AG09319 (cell line): ENCODE results near the gene NUDT22.

Source experiments
- DNase-seq: peaks from one replicate; pipeline ENCODE4 v3.0.0-alpha.2; 2010; ENCODE audit warnings: low read depth; ENCODE audit errors: extremely low read depth
- CTCF ChIP-seq: IDR thresholded peaks from 2 replicates; pipeline ENCODE4 v1.5.1; 2011; ENCODE audit warnings: low read depth, mild to moderate bottlenecking, inconsistent platforms, low read length, moderate library complexity

Gene NUDT22

GRCh38 chr11:64183890-64184289 lies 42.2 kb upstream of the NUDT22 start:
- no peak for DNase-seq
- no peak for TF ChIP-seq CTCF

DNA sequence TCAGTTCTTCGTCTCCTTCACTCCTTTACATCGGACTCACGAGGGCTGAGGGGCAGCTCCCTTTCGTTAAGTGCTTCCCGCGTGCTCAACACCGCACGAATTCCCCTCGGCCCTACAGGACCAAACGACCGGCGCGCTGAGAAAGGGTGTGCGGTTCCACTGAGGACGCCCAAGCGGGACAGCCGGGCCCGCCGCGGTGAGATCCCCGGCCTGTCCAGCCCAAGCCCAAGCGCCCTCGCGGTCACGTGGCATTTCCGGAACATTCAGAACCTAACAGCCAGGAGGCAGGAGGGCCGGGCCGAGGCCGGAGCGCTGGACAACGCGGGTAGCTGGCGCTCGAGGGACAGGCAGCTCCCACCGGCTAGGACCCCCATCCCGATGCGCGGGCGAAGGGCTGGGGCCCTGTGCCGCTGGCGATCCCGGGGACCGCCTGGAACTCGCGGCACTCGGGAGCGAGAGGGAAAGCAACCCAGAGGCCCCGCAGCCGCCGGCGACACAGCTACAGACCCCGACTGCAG lies 40.8 kb upstream of the NUDT22 start:
- TF ChIP-seq CTCF, result peak; percentile 41
- DNase-seq, result peak; percentile 66

DNA sequence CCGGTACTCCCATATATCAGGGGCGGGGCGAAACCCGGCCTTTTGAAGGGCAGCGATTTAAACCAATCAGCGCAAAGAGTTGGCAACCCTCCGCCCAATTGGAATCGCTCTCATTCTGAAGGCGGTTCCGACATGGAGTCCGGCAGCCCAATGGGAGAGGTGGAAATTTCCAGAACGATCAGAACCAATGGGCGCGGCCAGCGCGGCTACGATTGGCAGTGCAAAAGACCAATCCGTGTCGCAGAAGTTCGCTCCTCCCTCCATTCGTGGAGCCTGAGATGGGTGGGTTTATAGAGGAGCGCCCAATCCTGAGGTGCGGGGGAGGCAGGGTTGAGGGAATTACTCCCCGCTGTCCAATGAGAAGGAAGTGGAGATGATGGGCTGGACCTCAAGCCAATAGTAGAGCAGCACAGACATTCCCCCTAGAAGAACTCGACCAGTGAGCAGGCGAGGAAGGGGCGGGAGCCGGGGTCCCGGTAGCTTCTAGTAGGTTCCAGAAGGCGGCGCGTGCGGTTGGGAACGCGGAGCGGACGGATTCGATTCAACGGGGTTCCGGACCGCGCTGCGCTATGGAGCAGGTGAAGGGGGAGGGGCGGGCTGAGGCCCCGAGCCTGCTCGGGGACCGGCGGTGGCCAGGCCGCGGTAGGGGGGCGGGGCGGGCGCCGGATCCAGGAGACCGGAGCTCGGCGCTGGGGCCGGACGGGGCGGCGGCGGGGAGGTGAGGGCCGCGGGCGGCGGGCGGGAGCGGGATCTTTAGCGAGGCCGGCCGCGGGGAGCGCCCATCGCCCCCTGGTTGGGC lies 40.2 kb upstream of the NUDT22 start, which contains the start of gene STIP1:
Gene STIP1 (plus strand): TSS at position 479 of the 799 bp plus-strand sequence. CDS start 91 bp downstream, at position 570.
- TF ChIP-seq CTCF, result peak; percentile 49
- peak; percentile 100 for DNase-seq

DNA sequence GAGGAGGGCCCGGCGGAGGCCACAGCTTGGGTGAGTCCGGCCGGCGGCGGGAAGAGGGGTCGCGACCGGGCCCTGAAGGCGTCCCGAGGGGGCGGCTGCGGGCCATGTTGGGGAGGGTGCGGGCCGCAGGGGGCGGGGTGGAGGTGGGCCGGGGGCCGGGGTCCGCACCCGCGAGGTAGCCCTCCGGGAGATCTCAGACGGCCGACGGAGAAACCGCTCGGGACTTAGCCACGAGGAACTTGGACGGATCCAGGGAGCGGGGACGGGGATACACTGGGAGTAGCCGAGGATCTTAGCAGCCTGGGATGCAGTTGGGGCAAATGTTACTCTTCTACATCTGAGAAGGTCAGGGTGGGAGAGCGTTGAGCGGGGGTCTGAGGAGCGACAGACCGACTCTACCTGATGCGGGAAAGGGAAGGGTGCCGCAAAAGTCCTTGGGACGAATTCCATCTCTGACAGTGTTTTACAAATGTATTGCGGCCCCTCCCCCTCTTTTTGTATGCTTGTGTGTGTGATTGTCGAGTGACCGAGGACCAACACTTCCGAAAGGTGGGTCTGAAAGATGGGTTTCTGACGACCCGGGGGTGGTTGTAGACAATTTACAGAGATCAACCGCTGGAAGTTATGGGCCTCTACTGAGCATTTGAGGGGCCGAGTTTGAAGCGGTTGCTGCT lies 39.4 kb upstream of the NUDT22 start:
- DNase-seq, result no peak

GRCh38 chr11:64192434-64192833 lies 33.6 kb upstream of the NUDT22 start:
- no peak for DNase-seq
- TF ChIP-seq CTCF, result no peak

More for the DNA sequence above, 39.4 kb upstream of the NUDT22 start:
- TF ChIP-seq CTCF, result no peak

DNA sequence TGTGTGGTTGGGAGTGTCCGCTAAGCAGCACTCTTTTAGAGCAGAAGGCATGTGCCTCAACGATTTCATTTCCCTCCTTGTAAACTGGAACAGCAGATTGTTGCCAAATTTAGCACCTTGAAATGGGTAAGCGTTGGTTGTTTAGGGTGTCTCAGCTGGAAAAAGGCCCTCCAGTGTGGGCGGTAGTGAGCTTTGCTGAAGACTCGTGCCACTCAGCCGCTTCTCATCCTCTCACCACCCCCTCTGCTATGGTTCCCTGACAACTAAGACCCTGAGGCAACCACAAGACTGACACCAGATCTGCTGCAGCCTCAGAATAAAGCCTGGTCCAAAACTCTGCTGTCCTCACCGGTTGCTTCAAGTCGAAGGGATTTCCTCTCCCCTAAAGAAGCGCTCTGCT lies 29.4 kb upstream of the NUDT22 start:
- TF ChIP-seq CTCF, result no peak
- no peak for DNase-seq

DNA sequence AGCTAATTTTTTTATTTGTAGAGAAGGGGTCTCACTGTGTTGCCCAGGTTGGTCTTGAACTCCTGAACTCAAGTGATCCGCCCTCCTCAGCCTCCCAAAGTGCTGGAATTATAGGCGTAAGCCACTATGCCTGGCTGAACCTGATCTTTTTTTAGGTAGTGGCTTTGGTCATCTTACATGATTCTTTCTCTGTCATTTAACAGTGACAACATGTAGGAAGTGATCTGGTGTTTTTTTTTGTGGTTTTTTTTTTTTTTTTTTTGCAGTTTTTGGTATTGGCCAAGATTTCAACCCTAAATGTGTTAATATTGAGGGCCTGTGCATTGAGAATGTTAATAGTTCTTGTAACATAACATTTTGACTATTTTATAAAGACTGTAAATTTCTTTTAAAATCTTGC lies 27.6 kb upstream of the NUDT22 start:
- no peak for DNase-seq
- TF ChIP-seq CTCF, result no peak
